ENCODE data around the gene CCDC106.

The CCDC106 gene

DNA sequence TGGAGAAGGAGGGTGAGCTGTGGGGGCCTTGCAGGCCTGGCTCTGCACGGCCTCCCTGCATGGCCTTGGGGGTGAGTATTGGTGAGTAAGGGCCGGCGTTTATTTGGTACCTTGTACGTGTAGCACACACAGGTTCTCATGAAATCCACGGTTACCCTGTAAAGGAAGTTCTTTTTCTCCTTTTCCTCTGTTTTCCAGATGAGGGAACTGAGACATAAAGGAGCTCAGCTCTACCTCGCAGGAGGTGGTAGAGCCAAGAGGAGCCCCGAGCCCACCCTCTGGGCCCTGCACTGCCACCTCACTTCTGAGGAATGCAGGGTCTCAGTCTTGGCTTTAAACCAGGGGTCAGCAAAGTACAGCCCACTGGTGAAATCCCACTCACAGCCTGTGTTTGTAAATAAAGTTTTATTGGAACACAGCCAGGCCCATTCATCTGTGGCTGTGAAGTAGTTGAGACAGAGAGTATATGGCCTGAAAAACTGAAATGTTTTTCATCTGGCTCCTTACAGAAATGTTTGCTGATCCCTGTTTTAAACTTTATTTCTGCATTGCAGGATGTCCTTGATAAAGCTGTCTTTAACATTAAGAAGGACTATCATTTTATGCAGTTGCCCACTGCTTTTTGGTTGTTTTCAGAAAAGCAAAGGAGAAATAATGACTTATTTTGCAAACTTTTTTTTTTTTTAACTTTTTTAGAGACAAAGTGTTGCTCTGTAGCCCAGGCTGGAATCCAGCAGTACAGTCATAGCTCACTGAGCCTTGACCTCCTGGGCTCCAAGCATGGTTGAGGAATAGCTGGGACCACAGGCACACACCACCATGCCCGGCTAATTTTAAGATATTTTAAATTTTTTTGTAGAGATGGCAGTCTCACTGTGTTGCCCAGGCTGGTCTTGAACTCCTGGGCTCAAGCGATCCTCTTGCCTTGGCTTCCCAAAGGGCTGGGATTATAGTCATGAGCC, 33.4 kb downstream of the CCDC106 start:
- DNase-seq (ENCODE audit: low read depth, low spot score) = no peak
- no peak overlapping the region for H3K4me3 ChIP-seq
- peaks cover 58% of the 10 kb centered on the region for H3K36me3 ChIP-seq (ENCODE audit: insufficient read depth, low read length)
- no peak overlapping the region for H3K27ac ChIP-seq
- TF ChIP-seq EZH2 (IDR thresholded peaks at IDR 0.05) (no peak), FOXP2 (optimal IDR thresholded peaks at IDR 0.05; ENCODE audit: control extremely low read depth, extremely low read length, insufficient read depth) (no peak), POLR2AphosphoS5 (IDR thresholded peaks at IDR 0.05; ENCODE audit: borderline replicate concordance, low read depth, low read length) (no peak)
- no peak overlapping the region for H3K9ac ChIP-seq (ENCODE audit: insufficient read length)
- H3K9me3 ChIP-seq (ENCODE audit: low read depth, low read length) = no peaks in the 10 kb centered on the region

DNA sequence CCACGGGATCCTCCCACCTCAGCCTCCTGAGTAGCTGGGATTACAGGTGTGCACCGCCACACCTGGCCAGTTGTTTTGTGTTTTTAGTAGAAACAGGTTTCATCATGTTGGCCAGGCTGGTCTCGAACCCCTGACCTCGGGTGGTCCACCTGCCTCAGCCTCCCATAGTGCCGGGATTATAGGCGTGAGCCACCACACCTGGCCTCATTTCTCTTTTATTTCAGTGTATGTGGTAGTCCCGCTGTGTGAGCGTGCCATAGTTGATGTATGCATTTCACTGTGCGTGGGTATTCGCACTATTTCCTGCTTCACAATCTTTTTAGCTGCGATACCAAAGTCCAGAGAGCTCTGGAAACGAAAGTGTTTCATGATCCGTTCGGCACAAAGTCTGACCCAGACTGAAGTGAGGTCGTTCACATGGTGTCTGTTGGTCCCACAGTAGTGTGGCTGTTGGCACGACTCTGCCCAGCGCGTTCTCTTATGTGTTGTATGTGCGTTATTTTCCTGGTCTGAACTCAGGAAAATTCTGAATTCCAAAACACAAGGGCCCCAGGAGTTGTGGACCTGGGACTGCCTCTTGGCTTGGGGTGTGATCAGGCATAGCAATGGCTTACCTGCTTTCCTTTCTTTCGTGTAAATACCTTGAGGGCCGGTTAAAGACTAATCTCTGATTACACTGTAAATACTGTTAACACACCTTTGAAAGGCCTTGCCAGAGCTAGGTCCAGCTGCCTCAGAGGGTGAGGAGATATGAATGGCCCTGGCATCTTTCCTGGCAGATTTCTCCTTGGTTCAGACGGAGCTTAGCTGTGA, 35.6 kb downstream of the CCDC106 start:
- TF ChIP-seq FOXP2 (optimal IDR thresholded peaks at IDR 0.05; ENCODE audit: control extremely low read depth, extremely low read length, insufficient read depth) (no peak), POLR2AphosphoS5 (IDR thresholded peaks at IDR 0.05; ENCODE audit: borderline replicate concordance, low read depth, low read length) (no peak), EZH2 (IDR thresholded peaks at IDR 0.05) (no peak)
- Histone ChIP-seq H3K4me3 (no peak overlapping the region), H3K36me3 (ENCODE audit: insufficient read depth, low read length) (peaks cover 42% of the 10 kb centered on the region), H3K27ac (no peak overlapping the region), H3K9ac (ENCODE audit: insufficient read length) (no peak overlapping the region), H3K9me3 (ENCODE audit: low read depth, low read length) (no peaks in the 10 kb centered on the region)
- DNase-seq (ENCODE audit: low read depth, low spot score) = no peak

- no peak overlapping the region for H3K27ac ChIP-seq
- TF ChIP-seq POLR2AphosphoS5 (IDR thresholded peaks at IDR 0.05; ENCODE audit: borderline replicate concordance, low read depth, low read length) (no peak), FOXP2 (optimal IDR thresholded peaks at IDR 0.05; ENCODE audit: control extremely low read depth, extremely low read length, insufficient read depth) (no peak), EZH2 (IDR thresholded peaks at IDR 0.05) (no peak)
- no peak for DNase-seq (ENCODE audit: low read depth, low spot score)
- H3K4me3 ChIP-seq = no peak overlapping the region
- no peaks in the 10 kb centered on the region for H3K9me3 ChIP-seq (ENCODE audit: low read depth, low read length)
- peaks cover 37% of the 10 kb centered on the region; the same call in 1 of the 2 replicates for H3K36me3 ChIP-seq (ENCODE audit: insufficient read depth, low read length)
- H3K9ac ChIP-seq (ENCODE audit: insufficient read length) = no peak overlapping the region
Measured at GRCh38 chr19:55684946-55685681, 37.1 kb downstream of the CCDC106 start.

GRCh38 chr19:55685776-55686175, 37.8 kb downstream of the CCDC106 start:
- no peaks in the 10 kb centered on the region for H3K9me3 ChIP-seq (ENCODE audit: low read depth, low read length)
- no peak overlapping the region for H3K9ac ChIP-seq (ENCODE audit: insufficient read length)
- DNase-seq (ENCODE audit: low read depth, low spot score) = no peak
- TF ChIP-seq POLR2AphosphoS5 (IDR thresholded peaks at IDR 0.05; ENCODE audit: borderline replicate concordance, low read depth, low read length) = no peak
- TF ChIP-seq EZH2 (IDR thresholded peaks at IDR 0.05) = no peak
- TF ChIP-seq FOXP2 (optimal IDR thresholded peaks at IDR 0.05; ENCODE audit: control extremely low read depth, extremely low read length, insufficient read depth) = no peak
- H3K27ac ChIP-seq = no peak overlapping the region
- H3K36me3 ChIP-seq (ENCODE audit: insufficient read depth, low read length) = peaks cover 30% of the 10 kb centered on the region; the same call in 1 of the 2 replicates
- no peak overlapping the region for H3K4me3 ChIP-seq

DNA sequence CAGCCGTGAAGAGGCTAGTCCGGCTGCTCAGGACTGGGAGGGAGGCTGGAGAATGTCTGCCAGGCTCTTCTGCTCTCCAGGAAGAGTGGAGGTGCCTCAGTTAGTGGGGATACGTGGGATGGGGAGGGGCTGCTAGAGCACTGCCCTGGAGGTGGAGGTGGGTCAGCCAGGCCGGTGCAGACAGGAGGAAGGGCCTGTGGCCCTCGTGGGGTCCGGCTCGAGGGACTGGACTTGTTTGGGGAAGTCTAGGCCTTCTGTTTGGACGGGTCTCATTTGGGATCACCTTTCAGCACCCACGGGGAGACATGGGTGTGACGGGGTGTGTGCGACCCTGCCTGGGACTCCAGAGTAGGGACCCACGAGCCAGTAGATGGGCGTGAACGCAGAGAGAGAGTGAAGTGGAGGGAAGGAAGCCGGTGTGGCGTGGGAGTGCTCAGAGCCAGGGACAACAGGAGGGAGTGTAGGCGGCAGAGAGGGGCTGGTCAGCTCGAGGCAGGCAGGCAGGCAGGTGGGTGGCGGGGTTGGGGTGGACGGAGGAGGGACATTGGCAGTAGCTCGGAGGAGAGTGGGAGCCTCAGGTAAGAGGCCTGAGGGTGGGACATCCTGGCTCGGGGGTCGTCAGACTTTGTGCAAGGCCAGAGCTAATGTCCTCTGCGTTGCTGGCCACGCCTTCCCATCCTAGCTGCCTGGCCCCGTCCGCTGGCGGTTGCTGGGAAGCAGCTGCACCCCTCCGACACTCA, 38.5 kb downstream of the CCDC106 start:
- no peak for TF ChIP-seq FOXP2 (optimal IDR thresholded peaks at IDR 0.05; ENCODE audit: control extremely low read depth, extremely low read length, insufficient read depth)
- TF ChIP-seq POLR2AphosphoS5 (IDR thresholded peaks at IDR 0.05; ENCODE audit: borderline replicate concordance, low read depth, low read length) = no peak
- TF ChIP-seq EZH2 (IDR thresholded peaks at IDR 0.05) = no peak
- Histone ChIP-seq H3K4me3 (no peak overlapping the region), H3K9ac (ENCODE audit: insufficient read length) (no peak overlapping the region), H3K27ac (no peak overlapping the region), H3K36me3 (ENCODE audit: insufficient read depth, low read length) (peaks cover 28% of the 10 kb centered on the region; the same call in 1 of the 2 replicates), H3K9me3 (ENCODE audit: low read depth, low read length) (no peaks in the 10 kb centered on the region)
- no peak for DNase-seq (ENCODE audit: low read depth, low spot score)

- no peak for DNase-seq (ENCODE audit: low read depth, low spot score)
- TF ChIP-seq EZH2 (IDR thresholded peaks at IDR 0.05) = no peak
- TF ChIP-seq POLR2AphosphoS5 (IDR thresholded peaks at IDR 0.05; ENCODE audit: borderline replicate concordance, low read depth, low read length) = no peak
- no peak for TF ChIP-seq FOXP2 (optimal IDR thresholded peaks at IDR 0.05; ENCODE audit: control extremely low read depth, extremely low read length, insufficient read depth)
- Histone ChIP-seq H3K27ac (no peak overlapping the region), H3K9me3 (ENCODE audit: low read depth, low read length) (no peaks in the 10 kb centered on the region), H3K9ac (ENCODE audit: insufficient read length) (no peak overlapping the region), H3K36me3 (ENCODE audit: insufficient read depth, low read length) (peaks cover 19% of the 10 kb centered on the region; the same call in 1 of the 2 replicates), H3K4me3 (no peak overlapping the region)
Measured at GRCh38 chr19:55687281-55688201, 39.5 kb downstream of the CCDC106 start.
